ENCODE data around the gene JAZF1. TPM values are rescaled to one million over a fixed set of nuclear protein-coding genes. Genes with fewer than 3 reads are reported as not detected.
A peak's percentile ranks its signal among the peaks of the same experiment; 100 is the strongest.

The JAZF1 gene
- total and polyA plus RNA-seq, 2 experiments from 2014 or later: 9.5 to 12.1 TPM

DNA sequence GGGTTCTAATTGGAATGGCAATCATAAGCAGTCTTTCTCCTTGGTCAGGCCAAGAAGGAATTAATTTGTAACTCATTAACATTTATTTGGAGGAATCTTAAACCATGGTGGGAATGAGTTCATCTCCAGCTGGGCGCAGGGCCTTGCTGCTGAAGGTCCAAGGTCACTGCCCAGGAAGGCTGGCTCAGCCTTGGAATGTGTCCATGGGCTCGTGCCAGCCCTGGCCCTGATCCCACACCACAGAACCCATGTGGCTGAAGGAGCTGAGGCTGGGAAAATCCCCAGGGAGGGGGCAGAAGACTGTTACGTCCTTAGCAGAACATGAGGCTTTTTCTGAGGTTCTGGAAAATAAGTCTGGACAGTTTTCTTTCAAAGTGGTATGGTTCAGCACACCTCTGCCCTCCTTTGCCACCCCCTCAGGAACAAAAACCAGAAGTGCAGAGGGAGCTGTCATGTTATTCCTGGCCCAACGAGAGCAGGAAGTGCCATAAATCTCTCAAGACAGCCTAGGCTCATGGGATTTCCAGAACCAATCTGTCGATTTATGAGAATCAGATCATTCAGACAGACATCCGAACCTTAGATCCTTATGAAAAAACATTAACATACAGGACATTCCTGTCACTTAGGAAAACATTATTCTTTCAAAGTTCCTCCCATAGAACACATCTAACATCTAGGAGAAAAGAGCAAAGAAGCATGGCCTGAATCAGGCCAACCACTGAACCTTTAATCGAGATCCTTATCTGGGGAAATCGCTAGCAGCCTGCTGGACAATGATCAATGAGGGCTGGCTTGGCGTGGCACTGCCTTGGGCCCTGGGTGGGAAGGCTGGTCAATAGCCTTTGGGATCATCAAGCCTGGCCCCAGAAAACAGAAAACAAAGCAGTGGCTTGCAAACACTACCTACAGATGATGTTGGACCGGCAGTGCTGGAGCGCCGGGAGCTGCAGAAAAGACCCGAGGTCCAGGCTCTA lies 306.3 kb downstream of the JAZF1 start:
- Histone ChIP-seq H3K27me3 (no peaks in the 10 kb centered on the region), H3K9me3 (ENCODE audit: low read depth) (no peaks in the 10 kb centered on the region), H3K79me2 (no peaks in the 10 kb centered on the region), H4K20me1 (ENCODE audit: insufficient read depth, poor library complexity, severe bottlenecking) (no peaks in the 10 kb centered on the region), H3K4me2 (no peak overlapping the region), H3K36me3 (replicated peaks; ENCODE audit: insufficient read depth, low read depth) (no peaks in the 10 kb centered on the region), H3K9me2 (replicated peaks; ENCODE audit: insufficient read depth) (no peaks in the 10 kb centered on the region), H3K4me3 (no peak overlapping the region), H2AFZ (no peak overlapping the region), H3K4me1 (ENCODE audit: insufficient read depth) (peaks cover 3% of the 10 kb centered on the region), H3K27ac (no peak overlapping the region)
- TF ChIP-seq EZH2phosphoT487 (IDR thresholded peaks at IDR 0.05; ENCODE audit: low read depth, severe bottlenecking, unreplicated experiment) (no peak), EZH2 (IDR thresholded peaks at IDR 0.05; ENCODE audit: borderline replicate concordance) (no peak)
- TF ChIP-seq, protein P1, sequence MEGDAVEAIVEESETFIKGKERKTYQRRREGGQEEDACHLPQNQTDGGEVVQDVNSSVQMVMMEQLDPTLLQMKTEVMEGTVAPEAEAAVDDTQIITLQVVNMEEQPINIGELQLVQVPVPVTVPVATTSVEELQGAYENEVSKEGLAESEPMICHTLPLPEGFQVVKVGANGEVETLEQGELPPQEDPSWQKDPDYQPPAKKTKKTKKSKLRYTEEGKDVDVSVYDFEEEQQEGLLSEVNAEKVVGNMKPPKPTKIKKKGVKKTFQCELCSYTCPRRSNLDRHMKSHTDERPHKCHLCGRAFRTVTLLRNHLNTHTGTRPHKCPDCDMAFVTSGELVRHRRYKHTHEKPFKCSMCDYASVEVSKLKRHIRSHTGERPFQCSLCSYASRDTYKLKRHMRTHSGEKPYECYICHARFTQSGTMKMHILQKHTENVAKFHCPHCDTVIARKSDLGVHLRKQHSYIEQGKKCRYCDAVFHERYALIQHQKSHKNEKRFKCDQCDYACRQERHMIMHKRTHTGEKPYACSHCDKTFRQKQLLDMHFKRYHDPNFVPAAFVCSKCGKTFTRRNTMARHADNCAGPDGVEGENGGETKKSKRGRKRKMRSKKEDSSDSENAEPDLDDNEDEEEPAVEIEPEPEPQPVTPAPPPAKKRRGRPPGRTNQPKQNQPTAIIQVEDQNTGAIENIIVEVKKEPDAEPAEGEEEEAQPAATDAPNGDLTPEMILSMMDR (IDR thresholded peaks at IDR 0.05; ENCODE audit: poor library complexity): no peak
- no peak for DNase-seq (ENCODE audit: low spot score)
- 83% methylated on average over 13 of the region's 13 CpGs for WGBS (ENCODE audit: low lambda C conversion rate, missing lambda C conversion rate)

DNA sequence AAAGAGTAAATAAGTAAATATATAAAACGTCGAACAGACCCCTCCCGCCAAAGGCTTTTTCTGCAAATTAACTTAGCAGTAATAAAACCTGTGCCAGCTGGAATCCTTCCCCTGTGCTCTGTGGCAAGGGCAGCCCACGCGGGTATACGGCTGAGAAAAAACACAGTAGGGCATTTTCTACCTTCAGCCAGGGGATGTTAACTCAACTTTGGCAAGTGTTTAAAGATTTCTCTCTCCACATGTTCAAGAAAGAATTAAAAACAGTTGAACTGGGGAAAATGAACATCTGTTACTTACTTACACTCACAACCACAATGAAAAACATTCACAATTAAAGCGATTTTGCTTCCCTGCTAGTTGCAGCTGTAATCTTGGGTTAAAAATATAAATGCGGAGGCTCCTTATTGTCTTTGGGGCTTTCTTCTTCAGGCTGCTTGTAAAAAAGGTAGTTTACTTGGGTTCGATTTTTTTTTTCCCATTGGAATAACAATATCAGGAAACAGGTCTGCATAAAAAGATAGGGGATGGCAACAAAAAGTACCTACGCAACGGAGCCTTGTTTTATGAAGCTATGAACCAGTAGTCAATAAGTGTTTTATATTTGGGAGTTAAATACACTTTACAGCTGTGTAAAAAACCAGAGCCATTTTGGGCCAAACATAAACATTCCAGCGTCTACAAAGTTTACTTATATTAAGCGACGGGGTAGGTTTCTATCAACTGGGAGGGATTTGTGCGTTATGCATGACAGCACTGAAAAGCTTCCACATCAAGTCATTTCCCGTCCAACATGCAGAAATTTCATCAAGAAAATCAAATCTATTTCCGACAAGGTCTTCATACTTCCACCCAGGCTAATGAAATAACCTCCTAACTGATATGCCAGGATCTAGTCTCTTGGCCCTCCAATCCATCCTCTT lies 308.0 kb downstream of the JAZF1 start:
- H3K9me3 ChIP-seq (ENCODE audit: low read depth): no peaks in the 10 kb centered on the region
- no peaks in the 10 kb centered on the region for H3K79me2 ChIP-seq
- WGBS (ENCODE audit: low lambda C conversion rate, missing lambda C conversion rate): 59% methylated on average over 17 of the region's 17 CpGs
- H3K4me2 ChIP-seq: peak overlapping the region; percentile 43
- no peak overlapping the region for H3K27ac ChIP-seq
- no peaks in the 10 kb centered on the region for H3K36me3 ChIP-seq (replicated peaks; ENCODE audit: insufficient read depth, low read depth)
- no peaks in the 10 kb centered on the region for H4K20me1 ChIP-seq (ENCODE audit: insufficient read depth, poor library complexity, severe bottlenecking)
- peak; percentile 52 for TF ChIP-seq EZH2phosphoT487 (IDR thresholded peaks at IDR 0.05; ENCODE audit: low read depth, severe bottlenecking, unreplicated experiment)
- TF ChIP-seq, protein P1 (IDR thresholded peaks at IDR 0.05; ENCODE audit: poor library complexity): no peak
- no peaks in the 10 kb centered on the region for H3K9me2 ChIP-seq (replicated peaks; ENCODE audit: insufficient read depth)
- no peak overlapping the region for H2AFZ ChIP-seq
- H3K4me3 ChIP-seq: no peak overlapping the region
- peaks cover 3% of the 10 kb centered on the region for H3K4me1 ChIP-seq (ENCODE audit: insufficient read depth)
- peak; percentile 14 for DNase-seq (ENCODE audit: low spot score)
- H3K27me3 ChIP-seq: no peaks in the 10 kb centered on the region

DNA sequence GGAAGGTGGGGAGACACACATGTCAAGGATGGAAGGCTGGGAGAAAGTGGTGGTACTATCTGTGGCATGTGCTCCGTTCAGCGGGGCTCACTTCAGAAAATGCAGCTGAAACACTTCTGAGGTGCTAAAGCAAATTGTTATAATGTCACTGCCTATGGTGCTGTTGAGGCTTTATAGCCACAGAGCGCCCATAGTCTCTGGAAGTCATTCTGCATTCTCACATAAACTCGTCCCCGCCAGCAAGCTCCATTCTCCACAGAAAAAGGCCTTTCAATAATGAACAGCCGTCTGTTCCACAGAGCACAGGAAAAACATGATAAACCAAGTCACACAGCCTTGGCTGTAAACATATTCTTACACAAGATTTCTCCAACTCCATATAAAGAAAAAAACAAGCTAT lies 308.7 kb downstream of the JAZF1 start:
- H3K4me3 ChIP-seq: no peak overlapping the region
- DNase-seq (ENCODE audit: low spot score): no peak
- H3K36me3 ChIP-seq (replicated peaks; ENCODE audit: insufficient read depth, low read depth): no peaks in the 10 kb centered on the region
- no peaks in the 10 kb centered on the region for H3K79me2 ChIP-seq
- H3K27me3 ChIP-seq: no peaks in the 10 kb centered on the region
- no peaks in the 10 kb centered on the region for H3K9me2 ChIP-seq (replicated peaks; ENCODE audit: insufficient read depth)
- H4K20me1 ChIP-seq (ENCODE audit: insufficient read depth, poor library complexity, severe bottlenecking): no peaks in the 10 kb centered on the region
- no peaks in the 10 kb centered on the region for H3K9me3 ChIP-seq (ENCODE audit: low read depth)
- H3K27ac ChIP-seq: no peak overlapping the region
- H3K4me1 ChIP-seq (ENCODE audit: insufficient read depth): peaks cover 3% of the 10 kb centered on the region
- peak overlapping the region; percentile 43 for H3K4me2 ChIP-seq
- WGBS (ENCODE audit: low lambda C conversion rate, missing lambda C conversion rate): 66% methylated on average over 6 of the region's 6 CpGs
- no peak for TF ChIP-seq EZH2phosphoT487 (IDR thresholded peaks at IDR 0.05; ENCODE audit: low read depth, severe bottlenecking, unreplicated experiment)
- TF ChIP-seq, protein P1 (IDR thresholded peaks at IDR 0.05; ENCODE audit: poor library complexity): no peak
- no peak for TF ChIP-seq EZH2 (IDR thresholded peaks at IDR 0.05; ENCODE audit: borderline replicate concordance)
- H2AFZ ChIP-seq: no peak overlapping the region

Measured in hepatocyte (in vitro differentiated cells).